IMR-90 (cell line): ENCODE measurements around the gene STRN4. TPM values are rescaled to one million over a fixed set of nuclear protein-coding genes. Genes with fewer than 3 reads are reported as not detected.

ENCODE experiments used
- ATAC-seq: fragments of 200-7000 bp; cut with Tn5 transposase; 2 replicates; pipeline ENCODE4 v1.9.1; 2020; ENCODE audit warnings: low read depth, mild to moderate bottlenecking, moderate library complexity
- BruUV-seq: library from RNA; stranded (reverse); fragments of 400-500 nt; replicated peaks from 2 replicates; lab custom pipeline; 2021; lab: Mats Ljungman, UMichigan
- CTCF ChIA-PET: fragments of 300-600 bp; formaldehyde crosslinking; extraction: SDS; loops from one replicate; lab custom pipeline; 2021; ENCODE audit warnings: antibody characterized with exemption; lab: Yijun Ruan, JAX
- POLR2A ChIA-PET: fragments of 300-600 bp; sonication (Branson Sonifier 250); formaldehyde crosslinking; loops from one replicate; lab custom pipeline; 2022; ENCODE audit warnings: antibody characterized with exemption; ENCODE audit not compliant: unreplicated experiment; lab: Charles Lee
- DNase-seq: peaks from one replicate; pipeline ENCODE4 v3.0.0; 2013
- H2AFZ ChIP-seq: replicated peaks from 2 replicates; pipeline ENCODE3; 2013; ENCODE audit warnings: low read length, mild to moderate bottlenecking; ENCODE audit not compliant: poor library complexity
- H2AK5ac ChIP-seq: 2 replicates; pipeline ENCODE4 v1.6.1; 2013; ENCODE audit warnings: low read depth, low read length, inconsistent platforms
- H2AK9ac ChIP-seq: replicated peaks from 2 replicates; pipeline ENCODE3; 2013; ENCODE audit warnings: mild to moderate bottlenecking, low read depth, low read length, moderate library complexity; ENCODE audit not compliant: poor library complexity
- H2BK120ac ChIP-seq: 2 replicates; pipeline ENCODE4 v1.6.1; 2013; ENCODE audit warnings: low read depth, low read length, inconsistent platforms
- H2BK15ac ChIP-seq: 3 replicates; pipeline ENCODE4 v1.6.1; 2013; ENCODE audit warnings: low read depth, low read length, inconsistent platforms
- H2BK20ac ChIP-seq: 2 replicates; pipeline ENCODE4 v1.6.1; 2013; ENCODE audit warnings: low read depth, mild to moderate bottlenecking, inconsistent platforms, low read length, moderate library complexity
- H2BK5ac ChIP-seq: 2 replicates; pipeline ENCODE4 v1.6.1; 2013; ENCODE audit warnings: mild to moderate bottlenecking, low read depth, low read length, inconsistent platforms; ENCODE audit not compliant: poor library complexity, severe bottlenecking
- H3K14ac ChIP-seq: replicated peaks from 2 replicates; pipeline ENCODE4 v1.6.1; 2013; ENCODE audit warnings: low read depth, low read length, inconsistent platforms
- H3K18ac ChIP-seq: 2 replicates; pipeline ENCODE4 v1.6.1; 2013; ENCODE audit warnings: low read depth, low read length, control low read depth
- H3K23ac ChIP-seq: 2 replicates; pipeline ENCODE4 v1.6.1; 2013; ENCODE audit warnings: low read depth, low read length, inconsistent platforms
- H3K27ac ChIP-seq: 2 replicates; pipeline ENCODE4 v1.5.1; 2013; ENCODE audit warnings: mild to moderate bottlenecking, control low read depth, low read length; ENCODE audit not compliant: insufficient read depth
- H3K27me3 ChIP-seq: 2 replicates; pipeline ENCODE4 v1.6.1; 2013; ENCODE audit warnings: low read length; ENCODE audit not compliant: control insufficient read depth, insufficient read depth
- H3K36me3 ChIP-seq: 2 replicates; pipeline ENCODE4 v1.6.1; 2013; ENCODE audit warnings: low read length, mixed read lengths; ENCODE audit not compliant: control insufficient read depth, insufficient read depth
- H3K4ac ChIP-seq: 2 replicates; pipeline ENCODE4 v1.6.1; 2013; ENCODE audit warnings: low read depth, low read length, inconsistent platforms
- H3K4me1 ChIP-seq: 2 replicates; pipeline ENCODE4 v1.6.1; 2013; ENCODE audit warnings: low read length, mixed read lengths; ENCODE audit not compliant: control insufficient read depth, insufficient read depth
- H3K4me2 ChIP-seq: 2 replicates; pipeline ENCODE4 v1.6.1; 2013; ENCODE audit warnings: low read depth, mild to moderate bottlenecking, control low read depth, low read length, moderate library complexity
- H3K4me3 ChIP-seq: 2 replicates; pipeline ENCODE4 v1.5.1; 2013; ENCODE audit warnings: low read depth, mild to moderate bottlenecking, control low read depth, low read length, moderate library complexity; ENCODE audit not compliant: insufficient read depth
- H3K56ac ChIP-seq: 2 replicates; pipeline ENCODE4 v1.6.1; 2013; ENCODE audit warnings: low read length, inconsistent platforms; ENCODE audit not compliant: insufficient read depth; ENCODE audit errors: extremely low read depth
- H3K79me1 ChIP-seq, 2 experiments: 2 replicates each; pipeline ENCODE4 v1.6.1; 2013; ENCODE audit warnings: low read length in 2 of 2, inconsistent platforms in 1 of 2, low read depth in 1 of 2
- H3K9ac ChIP-seq: 2 replicates; pipeline ENCODE4 v1.6.1; 2013; ENCODE audit warnings: low read depth, low read length, control low read depth
- H3K9me1 ChIP-seq: 2 replicates; pipeline ENCODE4 v1.6.1; 2013; ENCODE audit warnings: low read length, inconsistent platforms; ENCODE audit not compliant: insufficient read depth
- H3K9me3 ChIP-seq: 2 replicates; pipeline ENCODE4 v1.6.1; 2013; ENCODE audit warnings: low read length; ENCODE audit not compliant: control insufficient read depth, insufficient read depth
- H4K20me1 ChIP-seq: 2 replicates; pipeline ENCODE4 v1.6.1; 2013; ENCODE audit warnings: low read length, inconsistent platforms; ENCODE audit not compliant: insufficient read depth
- H4K5ac ChIP-seq: 2 replicates; pipeline ENCODE4 v1.6.1; 2013; ENCODE audit warnings: mild to moderate bottlenecking, low read depth, low read length, control low read depth
- H4K8ac ChIP-seq, 2 experiments: 2 replicates each; pipeline ENCODE4 v1.6.1; 2013; ENCODE audit warnings: low read depth in 2 of 2, low read length in 2 of 2, control low read depth in 1 of 2, inconsistent platforms in 1 of 2
- H4K91ac ChIP-seq: 2 replicates; pipeline ENCODE4 v1.6.1; 2013; ENCODE audit warnings: low read depth, low read length, inconsistent platforms; ENCODE audit not compliant: insufficient read depth
- MAZ ChIP-seq: IDR thresholded peaks from 2 replicates; pipeline ENCODE4 v1.6.1; 2012; ENCODE audit warnings: low read depth, mild to moderate bottlenecking, low read length, improper control_type of control experiment, moderate library complexity, borderline replicate concordance
- MXI1 ChIP-seq: IDR thresholded peaks from 2 replicates; pipeline ENCODE4 v1.6.1; 2012; ENCODE audit warnings: low read depth, mild to moderate bottlenecking, low read length, moderate library complexity, borderline replicate concordance
- RCOR1 ChIP-seq: IDR thresholded peaks from 2 replicates; pipeline ENCODE4 v1.6.1; 2012; ENCODE audit warnings: mild to moderate bottlenecking, low read length, improper control_type of control experiment; ENCODE audit not compliant: insufficient replicate concordance
- WGBS, 2 experiments: methylation state at CpG; one replicate each; pipeline versions ENCODE4 v1.1.5 to v1.1.7; 2013; ENCODE audit warnings: missing lambda C conversion rate in 2 of 2; ENCODE audit not compliant: insufficient read length in 1 of 2; ENCODE audit errors: extremely low coverage in 2 of 2; 5-methylcytosine and 5-hydroxymethylcytosine counted together
- dilution Hi-C: fragments of 300-500 bp; cut with HindIII; formaldehyde crosslinking; loops from one replicate; pipeline ENCODE4 v1.14.3; 2018; ENCODE audit warnings: low sequenced_read_pairs; ENCODE audit not compliant: unreplicated experiment
- in situ Hi-C: fragments of 300-500 bp; cut with MboI; formaldehyde crosslinking; loops from 3 replicates; pipeline ENCODE4 v1.14.3; 2019; ENCODE audit warnings: low sequenced_read_pairs, inconsistent platforms, mixed read lengths
- intact Hi-C: fragments of 100-400 bp; cut with micrococcal nuclease; formaldehyde crosslinking; loops from 2 replicates; pipeline ENCODE4 v1.10.0; 2022
- polyA plus RNA-seq, 3 experiments: library from polyadenylated mRNA; depleted of rRNA; stranded (reverse); fragments of >200 nt; gene quantifications; 2 replicates each; pipeline ENCODE4 v1.2.3, GENCODE V29; 2012; ENCODE audit warnings: low replicate concordance in 1 of 3
- total RNA-seq: library from RNA; depleted of rRNA; stranded (reverse); fragments of >200 nt; gene quantifications from 2 replicates; pipeline ENCODE4 v1.2.3, GENCODE V29; 2012

Gene STRN4
- total and polyA plus RNA-seq, 2 of the 4 experiments (the other 2 are of a cell fraction), result 36.7 to 112 TPM

DNA sequence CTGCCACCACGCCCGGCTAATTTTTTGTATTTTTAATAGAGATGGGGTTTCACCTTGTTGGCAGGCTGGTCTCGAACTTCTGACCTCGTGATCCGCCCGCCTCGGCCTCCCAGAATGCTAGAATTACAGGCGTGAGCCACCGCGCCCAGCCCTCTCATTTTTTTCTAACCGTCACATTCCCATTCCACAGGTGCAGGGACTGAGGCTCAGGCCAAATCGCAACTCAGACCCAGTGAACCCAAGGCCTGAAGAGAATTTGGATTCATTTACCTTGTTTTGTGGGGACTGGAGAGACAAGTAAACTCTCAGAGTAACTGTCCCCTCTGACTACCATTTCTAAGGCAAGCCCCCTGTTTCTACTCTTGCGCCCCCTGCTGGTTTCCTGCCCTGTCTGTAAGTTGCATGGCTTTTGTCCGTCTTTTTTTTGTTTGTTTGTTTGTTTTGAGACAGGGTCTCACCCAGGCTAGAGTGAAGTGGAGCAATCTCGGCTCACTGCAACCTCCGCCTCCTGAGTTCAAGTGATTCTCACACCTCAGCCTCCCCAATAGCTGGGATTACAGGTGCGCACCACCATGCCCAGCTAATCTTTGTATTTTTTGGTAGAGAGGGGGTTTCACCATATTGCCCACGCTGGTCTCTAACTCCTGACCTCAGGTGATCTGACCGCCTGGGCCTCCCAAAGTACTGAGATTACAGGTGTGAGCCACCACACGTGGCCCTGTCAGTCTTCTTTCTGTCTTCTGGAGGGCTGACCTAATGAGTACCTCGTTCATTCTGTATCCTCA lies 2.3 kb upstream of the STRN4 start (continued):
- TF ChIP-seq MXI1, result no peak

DNA sequence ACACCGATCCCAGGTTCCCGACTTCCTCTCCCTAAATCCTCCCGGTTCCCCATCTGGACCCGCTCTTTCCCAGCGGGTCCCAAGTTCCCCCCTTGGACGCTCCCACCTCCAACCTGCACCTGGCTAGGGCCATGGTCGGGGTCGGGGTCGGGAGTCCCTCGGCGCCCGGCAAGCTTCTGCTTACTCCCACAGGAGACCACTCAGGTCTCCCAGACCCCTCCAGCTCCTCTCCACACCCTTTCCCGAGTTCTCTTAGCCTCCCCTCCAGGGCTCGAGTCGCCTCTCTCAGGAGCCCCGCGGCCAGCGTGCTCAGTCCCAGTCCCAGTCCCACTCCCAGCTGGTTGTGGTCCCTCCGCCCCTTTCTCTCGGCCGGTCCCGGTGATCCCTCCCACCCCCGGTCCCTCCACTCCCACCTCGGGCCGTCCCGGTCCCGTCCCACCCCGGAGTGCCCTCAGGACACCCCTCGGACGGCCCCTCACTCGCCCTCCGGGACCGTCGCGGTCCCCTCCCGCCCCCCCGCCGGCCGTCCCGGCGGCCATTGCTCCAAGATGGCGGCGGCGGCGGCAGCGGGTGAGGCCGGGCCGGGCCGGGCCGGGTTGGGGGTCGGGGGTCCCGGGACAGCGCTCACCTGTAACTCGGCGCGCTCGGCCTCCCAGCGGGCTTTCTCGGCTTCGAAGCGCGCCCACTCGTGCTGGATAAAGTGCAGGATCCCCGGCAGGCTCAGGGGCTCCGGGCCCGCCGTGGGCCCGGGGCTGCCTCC lies 549 bp downstream of the STRN4 start, which contains the start of gene FKRP:
TSS of gene FKRP (plus strand) at position 537 of the 760 bp plus-strand sequence. CDS start 9,394 bp downstream, outside the sequence.
- TF ChIP-seq MXI1, result peak; percentile 41; the same call in 1 of the 2 replicates
- 0 out of 2 replicates have a peak, but pooled peaks have one; percentile 23 for TF ChIP-seq MAZ
- TF ChIP-seq RCOR1, result no peak
- H4K8ac ChIP-seq, result peak within 1 kb of the TSS; percentile 61 to 95; a peak in 3 of 4 replicates
- no peak for DNase-seq
- peak within 1 kb of the TSS; percentile 98 for H2AFZ ChIP-seq
- H2AK5ac ChIP-seq, result peak within 1 kb of the TSS; percentile 96
- peak within 1 kb of the TSS; percentile 71 for H3K56ac ChIP-seq
- peaks cover 10% of the 10 kb centered on the region for H3K4me1 ChIP-seq
- peak within 1 kb of the TSS; percentile 68; the same call in 1 of the 2 replicates for H3K18ac ChIP-seq
- CTCF ChIA-PET, result no interaction called here
- peak within 1 kb of the TSS; percentile 92 for H3K4ac ChIP-seq
- H3K27ac ChIP-seq, result peak within 1 kb of the TSS; percentile 78
- peak within 1 kb of the TSS; percentile 86 for H2BK5ac ChIP-seq
- H4K91ac ChIP-seq, result peak within 1 kb of the TSS; percentile 80
- peak within 1 kb of the TSS; percentile 57 for H2BK120ac ChIP-seq
- H3K36me3 ChIP-seq, result peaks cover 16% of the 10 kb centered on the region
- H3K9me3 ChIP-seq, result no peaks in the 10 kb centered on the region
- in situ Hi-C loops, result no loop called here
- WGBS, 2 experiments, result 0% methylated on average over 23 of the region's 68 CpGs; no CpG with 5 or more reads in 1 of the 2 experiments
- H4K20me1 ChIP-seq, result peaks cover 51% of the 10 kb centered on the region
- peaks cover 17% of the 10 kb centered on the region for H3K9me1 ChIP-seq
- no peak within 1 kb of the TSS for H2BK15ac ChIP-seq
- dilution Hi-C loops, result no loop called here
- H2BK20ac ChIP-seq, result no peak within 1 kb of the TSS; the same call in 1 of the 2 replicates
- peaks cover 9 to 66% of the 10 kb centered on the region in 2 experiments for H3K79me1 ChIP-seq
- peak within 1 kb of the TSS; percentile 97 for H3K9ac ChIP-seq
- peak within 1 kb of the TSS; percentile 92 for H3K14ac ChIP-seq
- POLR2A ChIA-PET, result no interaction called here
- H2AK9ac ChIP-seq, result peak within 1 kb of the TSS; percentile 97
- intact Hi-C loops, result loop anchor here (5.0 to 10.0 kb wide), 2 partner anchors 131 to 218 kb away; no protein-coding TSS in a partner anchor
- peak within 1 kb of the TSS; percentile 98 for H3K4me2 ChIP-seq
- no TSS peak for BruUV-seq
- peak within 1 kb of the TSS; percentile 99 for H3K23ac ChIP-seq
- H4K5ac ChIP-seq, result peak within 1 kb of the TSS; percentile 65
- peak; percentile 82 for ATAC-seq
- H3K4me3 ChIP-seq, result peak within 1 kb of the TSS; percentile 98
- H3K27me3 ChIP-seq, result no peaks in the 10 kb centered on the region
